HepG2 (cell line): ENCODE data around the gene ADCK2. TPM values are rescaled to one million over a fixed set of nuclear protein-coding genes. Genes with fewer than 3 reads are reported as not detected.

Source experiments
- BCLAF1 ChIP-seq: fragments of 450-650 bp; IDR thresholded peaks from 2 replicates; pipeline ENCODE4 v1.6.1; 2017; ENCODE audit warnings: mild to moderate bottlenecking
- FOXP1 ChIP-seq, 2 experiments: fragments of 450-650 bp in 1 of 2; IDR thresholded peaks; 2 replicates each; pipeline ENCODE4 v1.6.1; 2017 to 2018; ENCODE audit warnings: antibody characterized with exemption in 1 of 2
- FOXP4 ChIP-seq: sonication (generic); formaldehyde crosslinking; IDR thresholded peaks from 2 replicates; pipeline ENCODE4 v1.4.0; 2020; ENCODE audit warnings: missing genetic modification reagents
- MIXL1 ChIP-seq: IDR thresholded peaks from 2 replicates; pipeline ENCODE4 v1.6.1; 2016
- NR2F2 ChIP-seq: IDR thresholded peaks from 2 replicates; pipeline ENCODE4 v1.6.1; 2012; ENCODE audit warnings: low read depth, inconsistent platforms, borderline replicate concordance
- RXRB ChIP-seq: IDR thresholded peaks from 2 replicates; pipeline ENCODE4 v1.6.1; 2016; ENCODE audit warnings: borderline replicate concordance, missing genetic modification reagents, missing compliant biosample characterization
- SMAD3 ChIP-seq: sonication (generic); formaldehyde crosslinking; IDR thresholded peaks from 2 replicates; pipeline ENCODE4 v1.4.0; 2020; ENCODE audit warnings: missing genetic modification reagents
- TRIM22 ChIP-seq: fragments of 450-650 bp; IDR thresholded peaks from 2 replicates; pipeline ENCODE4 v1.6.1; 2017
- USF2 ChIP-seq, 2 experiments: sonication (generic) in 1 of 2; formaldehyde crosslinking in 1 of 2; IDR thresholded peaks; 2 replicates each; pipeline versions ENCODE4 v1.5.1 to v1.6.1; 2011 to 2020; ENCODE audit warnings: borderline replicate concordance in 1 of 2, low read depth in 1 of 2, low read length in 1 of 2, mild to moderate bottlenecking in 1 of 2, missing genetic modification reagents in 1 of 2, moderate library complexity in 1 of 2
- ZNF318 ChIP-seq: sonication (generic); formaldehyde crosslinking; IDR thresholded peaks from 2 replicates; pipeline ENCODE4 v1.4.0; 2020; ENCODE audit warnings: mild to moderate bottlenecking, missing genetic modification reagents
- polyA plus RNA-seq, 8 experiments: library from polyadenylated mRNA; depleted of rRNA in 3 of 8; stranded (reverse) in 7 of 8; unstranded in 1 of 8; fragments of >200 nt; fragmentation: Illumina TruSeq in 4 of 8; extraction: Trizol in 4 of 8; gene quantifications; 2 replicates each; pipeline versions ENCODE4 v1.2.1 to v1.2.3, GENCODE V29; 2011 to 2016; ENCODE audit warnings: low read depth in 4 of 8, missing spikeins in 1 of 8, mixed read lengths in 1 of 8; ENCODE audit not compliant: insufficient read depth in 1 of 8
- total RNA-seq, 5 experiments: library from RNA; depleted of rRNA; stranded (reverse); fragments of >200 nt; fragmentation: Illumina TruSeq; extraction: Trizol; gene quantifications; 2 replicates each; pipeline ENCODE4 v1.2.3, GENCODE V29; 2016; ENCODE audit warnings: low read depth in 1 of 5

Gene ADCK2
- total and polyA plus RNA-seq, 2 of the 13 experiments (the other 11 are each of a cell fraction or from before 2014, with no cell fraction given) = 8.6 to 18.8 TPM

GRCh38 chr7:140744005-140744404 is 71.3 kb downstream of the ADCK2 start (continued):
- no peak for TF ChIP-seq ZNF318 (CRISPR knock-in tag)
- no peak for TF ChIP-seq BCLAF1
- no peak for TF ChIP-seq SMAD3
- TF ChIP-seq MIXL1 (CRISPR knock-in tag) = peak; percentile 71
- TF ChIP-seq RXRB (CRISPR knock-in tag) = peak; percentile 50; the same call in 1 of the 2 replicates
- no peak for TF ChIP-seq FOXP1 (IDR thresholded peaks at IDR 0.05)
- TF ChIP-seq FOXP1 (CRISPR knock-in tag; IDR thresholded peaks at IDR 0.05) = peak; percentile 59
- no peak for TF ChIP-seq USF2 (IDR thresholded peaks at IDR 0.05; ENCODE audit: low read depth, low read length)
- no peak for TF ChIP-seq USF2 (CRISPR knock-in tag; IDR thresholded peaks at IDR 0.05; ENCODE audit: borderline replicate concordance)
- TF ChIP-seq TRIM22 = no peak
- TF ChIP-seq NR2F2 = peak; percentile 93
- TF ChIP-seq FOXP4 (CRISPR knock-in tag) = peak; percentile 62
